Fibroblast of skin of right quadriceps (primary cell): ENCODE results near the gene PTX3.

Experiments used
- DNase-seq: peaks from one replicate; pipeline ENCODE4 v3.0.0-alpha.2; 2013

Gene PTX3

DNA sequence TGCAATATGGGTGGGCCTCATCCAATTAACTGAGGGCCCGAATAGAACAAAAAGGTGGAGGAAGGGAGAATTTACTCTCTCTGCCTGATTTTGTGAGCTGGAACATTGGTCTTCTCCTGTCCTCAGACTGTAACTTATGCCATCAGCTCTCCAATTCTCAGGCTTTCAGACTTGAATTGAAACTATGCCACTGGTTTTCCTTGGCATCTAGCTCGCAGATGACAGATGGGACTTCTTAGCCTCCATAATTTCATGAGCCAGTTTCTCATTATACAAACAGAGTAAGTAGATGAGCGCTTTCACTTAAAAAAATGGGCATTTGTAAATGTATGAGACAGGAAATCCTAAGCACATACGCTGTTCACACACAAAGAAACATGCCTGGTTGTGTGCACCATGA lies 8.7 kb upstream of the PTX3 start:
- no peak for DNase-seq

DNA sequence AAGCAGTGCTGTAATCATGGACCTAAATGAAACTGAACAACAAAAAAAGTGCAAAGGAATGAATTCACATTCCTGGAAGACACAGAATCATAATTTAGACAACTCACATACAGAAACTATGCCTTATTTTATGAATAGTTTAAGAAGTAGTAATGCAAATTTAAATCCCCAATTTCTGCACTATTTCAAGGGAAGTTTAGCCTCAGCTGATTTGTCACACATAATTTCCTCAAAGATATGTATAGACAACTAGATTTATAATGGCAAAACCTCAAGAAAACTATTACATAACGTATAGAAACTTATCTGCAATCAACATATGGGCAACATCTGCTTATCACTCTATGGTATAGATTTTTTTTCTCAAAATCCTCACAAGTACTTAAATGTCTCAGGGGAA lies 7.8 kb upstream of the PTX3 start:
- DNase-seq = peak; percentile 68

DNA sequence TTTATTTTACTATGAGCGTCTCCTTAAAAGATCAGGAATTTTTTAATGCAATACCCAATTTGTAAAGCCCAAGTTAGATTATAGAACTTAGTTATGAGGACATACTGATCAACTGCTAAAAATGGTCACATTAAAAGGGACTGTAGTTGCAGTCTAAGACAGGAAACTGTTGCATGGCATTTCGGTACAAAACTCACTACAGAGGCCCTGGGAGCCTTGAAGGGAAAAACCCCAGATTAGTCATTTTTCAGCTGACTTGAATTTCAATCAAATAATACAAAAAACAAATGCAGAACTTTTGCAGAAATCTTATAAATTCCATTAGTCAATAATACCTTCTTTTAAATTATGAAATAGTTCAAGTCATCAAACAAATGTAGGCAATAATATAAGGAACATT lies 6.9 kb upstream of the PTX3 start:
- peak; percentile 35 for DNase-seq

DNA sequence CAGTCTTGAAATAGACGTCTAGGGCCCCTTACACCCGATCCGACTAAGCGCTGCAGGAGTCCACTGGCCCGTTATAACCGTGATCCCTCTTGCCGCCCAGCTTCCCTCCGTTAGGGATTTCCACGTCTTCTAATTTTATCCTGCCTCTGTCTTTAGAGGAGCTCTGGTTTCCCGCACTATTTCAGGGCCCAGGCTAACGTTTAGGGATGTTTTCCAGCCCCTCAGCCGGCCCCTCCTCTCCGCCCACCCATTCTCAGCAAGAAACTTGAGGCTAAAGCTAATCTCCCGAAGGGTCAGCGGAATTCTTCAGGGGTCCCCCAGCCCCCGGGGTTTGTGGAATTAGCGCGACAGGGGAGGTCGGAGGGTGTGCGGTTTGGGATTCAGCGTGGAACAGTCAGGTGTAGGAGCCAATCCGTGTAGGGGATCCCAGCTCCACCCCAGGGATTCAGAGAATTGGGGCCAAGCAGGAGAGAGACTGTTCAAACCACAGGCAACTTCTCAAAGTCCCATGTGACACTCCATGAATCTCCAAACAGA lies 1.6 kb downstream of the PTX3 start:
- DNase-seq = no peak

DNA sequence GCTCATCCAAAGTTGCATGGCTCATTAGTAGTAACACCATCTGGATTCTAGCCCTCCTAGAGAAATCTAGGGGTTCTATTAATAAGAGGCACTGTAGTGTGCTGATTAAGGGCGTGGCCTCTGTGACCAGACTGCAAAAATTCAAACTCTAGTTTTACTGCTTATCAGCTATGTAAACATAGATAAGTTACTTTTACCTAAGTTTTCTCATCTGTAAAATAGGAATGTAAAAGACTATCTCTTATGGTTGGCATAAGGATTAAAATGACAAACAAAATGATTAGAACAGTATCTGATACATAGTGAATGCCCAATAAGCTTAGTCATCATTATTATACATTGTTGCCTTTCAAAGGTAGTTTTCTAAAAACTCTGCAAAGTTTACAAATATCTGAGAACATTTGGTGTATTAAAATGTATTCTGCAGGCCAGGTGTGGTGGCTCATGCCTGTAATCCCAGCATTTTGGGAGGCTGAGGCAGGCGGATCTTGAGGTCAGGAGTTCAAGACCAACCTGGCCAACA lies 4.5 kb downstream of the PTX3 start:
- DNase-seq = no peak

DNA sequence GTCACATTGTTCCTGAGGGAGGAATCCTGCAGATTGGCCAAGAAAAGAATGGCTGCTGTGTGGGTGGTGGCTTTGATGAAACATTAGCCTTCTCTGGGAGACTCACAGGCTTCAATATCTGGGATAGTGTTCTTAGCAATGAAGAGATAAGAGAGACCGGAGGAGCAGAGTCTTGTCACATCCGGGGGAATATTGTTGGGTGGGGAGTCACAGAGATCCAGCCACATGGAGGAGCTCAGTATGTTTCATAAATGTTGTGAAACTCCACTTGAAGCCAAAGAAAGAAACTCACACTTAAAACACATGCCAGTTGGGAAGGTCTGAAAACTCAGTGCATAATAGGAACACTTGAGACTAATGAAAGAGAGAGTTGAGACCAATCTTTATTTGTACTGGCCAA lies 6.1 kb downstream of the PTX3 start:
- no peak for DNase-seq

DNA sequence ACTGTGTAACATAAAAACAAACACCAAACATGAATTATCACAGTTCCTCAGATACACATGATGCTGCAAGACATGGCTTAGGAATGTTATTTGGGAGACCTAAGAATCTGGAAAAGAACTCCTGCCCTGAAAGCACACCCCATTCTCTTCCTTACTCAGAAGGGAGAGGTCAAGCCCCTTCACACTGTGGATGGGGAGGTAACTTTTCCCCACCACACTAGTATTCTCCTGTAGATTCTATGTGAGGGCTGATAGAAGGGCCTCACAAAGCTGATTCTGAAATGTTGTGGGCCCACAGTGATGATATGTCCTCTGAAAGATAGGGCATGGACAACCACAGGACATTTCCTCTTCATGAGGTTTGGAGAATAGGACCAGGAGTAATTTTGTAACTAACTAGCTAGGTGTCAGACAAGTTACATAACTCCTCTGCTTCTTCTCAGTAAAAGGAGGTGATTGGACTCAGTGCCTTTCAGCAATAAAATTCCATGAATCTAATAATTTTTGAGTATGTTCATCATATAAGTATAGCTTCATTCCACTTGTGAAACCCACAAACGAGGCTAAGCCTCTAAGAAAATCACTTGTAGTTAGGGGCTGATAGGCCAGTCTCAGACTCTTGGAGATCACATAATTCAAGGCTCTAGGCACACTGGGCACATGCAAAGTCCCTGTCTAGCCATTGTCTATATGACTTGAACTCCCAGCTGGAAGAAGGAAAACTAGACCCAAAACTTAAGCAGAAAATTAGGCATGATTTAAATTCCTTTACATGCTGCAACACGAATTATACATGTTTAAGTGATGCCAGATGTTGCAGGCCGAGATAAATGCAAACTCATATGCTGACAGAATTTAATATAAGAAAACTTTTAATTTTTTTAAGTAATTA lies 7.5 kb downstream of the PTX3 start:
- peak; percentile 72 for DNase-seq

DNA sequence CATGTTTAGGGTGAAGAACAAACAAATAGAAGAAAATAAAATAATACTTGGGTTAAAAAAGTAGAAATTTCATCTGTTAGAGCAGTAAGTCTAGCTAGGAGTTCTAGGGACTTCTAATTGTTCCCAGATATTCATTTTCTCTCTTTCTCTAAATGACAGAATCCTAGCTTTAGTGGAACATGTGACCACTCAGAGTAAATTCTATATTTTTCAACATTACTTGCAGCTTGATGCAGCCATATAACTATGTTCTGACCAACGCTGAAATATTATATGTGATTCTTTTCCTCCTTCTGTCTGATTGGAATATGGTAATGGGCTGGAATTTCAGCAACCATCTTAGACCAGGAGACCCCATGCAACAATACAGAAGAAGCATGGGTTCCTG lies 8.1 kb downstream of the PTX3 start:
- DNase-seq = no peak

DNA sequence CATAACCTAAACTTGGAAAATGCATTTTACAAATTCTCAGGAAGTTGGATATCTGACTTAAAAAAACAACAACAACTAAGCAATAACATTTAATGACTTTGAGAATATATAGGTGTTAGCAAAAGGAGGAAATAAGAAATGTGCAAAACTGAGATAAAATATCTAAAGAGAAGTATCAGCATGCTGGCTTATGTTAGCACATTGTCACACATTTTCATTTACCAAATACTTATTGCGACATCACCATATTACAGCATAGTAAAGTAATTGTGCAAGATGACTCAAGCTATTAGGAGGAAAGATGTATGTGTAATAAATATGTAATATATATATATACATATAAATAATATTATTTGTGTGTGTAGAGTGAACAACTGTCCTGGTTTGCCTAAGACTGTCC lies 9.2 kb downstream of the PTX3 start:
- DNase-seq = peak; percentile 75

DNA sequence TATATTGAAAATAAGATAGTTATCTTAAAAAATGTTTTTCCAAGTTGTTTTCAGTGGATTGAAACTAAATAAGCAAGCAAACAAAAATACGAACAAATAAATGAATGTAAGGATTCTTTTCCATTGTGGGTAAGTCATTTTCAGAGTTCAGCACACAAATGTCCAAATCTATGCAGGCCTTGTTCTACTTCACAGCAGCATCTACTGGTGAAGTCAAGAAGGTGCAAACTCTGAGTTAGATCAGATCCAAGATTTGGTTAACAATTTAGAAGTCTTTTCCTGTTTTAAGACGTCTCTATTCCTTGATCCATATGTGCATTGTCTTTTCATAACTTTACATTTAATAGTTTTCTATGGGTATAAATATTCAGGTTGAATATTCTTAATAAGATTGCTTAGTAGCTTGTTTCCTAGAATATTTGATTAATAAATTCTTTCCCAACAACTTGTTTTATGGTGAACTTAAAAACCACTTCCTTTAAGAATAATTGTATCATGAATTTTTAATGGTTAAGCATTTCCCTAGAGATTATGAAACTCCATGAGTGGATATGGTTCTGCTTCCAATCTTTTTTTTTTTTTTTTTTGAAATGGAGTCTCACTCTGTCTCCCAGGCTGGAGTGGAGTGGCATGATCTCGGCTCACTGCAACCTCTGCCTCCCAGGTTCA lies 10.5 kb downstream of the PTX3 start:
- peak; percentile 68 for DNase-seq

DNA sequence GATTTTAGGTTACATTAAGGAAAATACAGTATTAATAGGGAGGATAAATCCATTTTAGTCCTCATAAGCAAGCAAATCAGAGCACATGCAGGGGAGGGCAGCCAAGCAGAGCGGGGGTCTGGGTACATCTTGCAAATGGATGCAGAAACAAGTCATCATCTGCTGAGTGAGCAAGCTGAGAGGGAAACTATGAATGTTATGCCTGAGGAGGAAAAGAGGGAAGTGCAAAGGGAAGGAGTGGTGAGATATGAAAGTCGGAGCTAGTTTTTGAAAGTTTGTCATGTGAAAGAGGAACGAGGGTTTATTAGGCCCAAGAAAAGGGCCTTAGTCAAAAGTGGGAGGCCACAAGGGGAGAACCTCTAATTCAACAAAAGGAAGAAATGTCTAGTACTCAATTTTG lies 15.4 kb downstream of the PTX3 start:
- DNase-seq = no peak

DNA sequence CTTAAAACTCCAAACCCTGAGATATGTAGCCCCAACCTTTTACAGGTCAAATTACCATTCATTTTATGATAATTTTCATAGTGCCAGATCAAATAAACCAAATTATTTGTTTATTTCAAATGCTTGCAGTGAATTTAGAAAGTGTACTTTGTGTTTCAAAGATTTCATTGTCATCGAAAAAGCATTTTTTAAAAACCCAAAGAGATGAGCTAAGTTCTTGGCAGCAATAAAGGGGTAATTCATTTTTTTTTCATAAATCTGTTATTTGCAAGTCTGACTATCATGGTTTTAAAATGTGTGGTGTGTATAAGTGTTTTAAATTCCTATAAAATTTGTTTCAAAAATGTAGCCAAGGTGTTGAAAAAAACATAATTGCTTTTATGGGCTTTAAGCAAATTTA lies 17.2 kb downstream of the PTX3 start:
- DNase-seq = no peak

DNA sequence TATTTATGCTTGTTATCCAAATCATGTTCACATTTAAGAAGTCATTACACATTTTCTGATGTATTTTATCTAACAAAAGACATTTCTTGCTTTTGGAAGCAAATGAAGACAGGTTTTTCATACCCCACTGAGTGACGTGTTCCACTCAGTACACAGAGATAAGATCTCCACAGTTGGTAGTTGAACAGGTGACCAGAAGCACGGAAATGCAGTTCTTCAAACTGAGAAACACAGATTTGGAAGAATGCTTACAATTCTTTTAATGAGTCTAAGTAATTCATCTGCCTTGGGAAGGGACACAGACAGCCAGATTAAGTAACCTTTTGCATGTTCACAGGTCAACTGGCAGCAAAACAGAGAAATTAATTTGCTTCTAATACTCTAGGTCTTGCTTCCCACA lies 23.1 kb downstream of the PTX3 start:
- DNase-seq = no peak

DNA sequence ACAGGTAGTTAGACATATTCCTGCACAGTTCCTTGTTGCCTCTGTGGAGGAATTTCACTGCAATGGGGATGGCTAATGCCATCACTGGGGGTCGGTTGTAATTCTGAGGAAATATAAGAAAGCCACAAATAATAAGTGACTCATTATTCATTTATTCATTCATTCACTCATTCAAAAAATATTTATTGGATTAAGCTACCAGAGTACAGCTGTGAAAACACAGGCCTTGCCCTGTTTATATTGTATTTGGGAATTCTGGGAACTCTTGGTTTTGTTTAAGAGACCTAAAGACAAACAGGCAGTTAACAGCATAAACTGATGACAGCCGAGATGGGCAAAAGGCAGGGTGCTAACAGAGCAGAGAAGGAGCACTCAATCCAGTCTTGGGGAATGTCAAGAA lies 23.6 kb downstream of the PTX3 start:
- DNase-seq = peak; percentile 91

DNA sequence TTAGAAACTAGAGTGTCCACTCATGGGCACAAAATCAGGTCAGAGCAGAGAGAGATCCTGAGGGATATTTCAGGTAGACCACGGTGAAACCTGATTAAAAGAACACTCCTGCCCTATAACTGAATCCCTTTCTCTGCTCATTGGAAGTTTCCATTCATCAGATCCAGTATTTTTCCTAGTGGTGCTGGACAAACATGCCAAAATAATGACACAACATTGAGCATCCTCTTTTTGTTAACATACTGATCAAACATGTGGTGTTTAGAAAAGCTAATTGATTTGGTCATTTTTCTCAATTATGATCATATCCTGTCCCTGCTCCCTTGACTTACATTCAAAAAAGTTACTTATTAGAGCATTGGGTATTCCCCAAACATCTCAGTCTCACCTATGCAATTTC lies 27.2 kb downstream of the PTX3 start:
- no peak for DNase-seq

DNA sequence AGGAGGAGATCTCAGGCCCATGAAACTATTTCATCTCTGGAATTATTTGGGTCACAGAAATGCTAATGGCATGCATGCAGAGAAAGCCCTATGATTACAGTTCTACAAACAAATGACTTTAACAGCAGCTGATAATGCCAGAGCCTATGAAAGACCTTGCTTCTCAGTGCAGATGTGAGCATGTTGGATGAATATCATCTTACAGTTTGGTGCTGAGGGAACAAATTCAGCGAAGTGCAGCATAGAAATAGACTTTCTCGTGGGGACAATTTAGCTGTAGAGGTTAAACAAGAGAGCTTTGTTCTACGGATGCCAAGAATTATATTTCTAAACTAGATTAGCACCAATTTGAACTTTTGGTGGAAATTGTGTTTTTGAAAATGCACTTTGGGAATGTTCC lies 27.7 kb downstream of the PTX3 start:
- DNase-seq = no peak

DNA sequence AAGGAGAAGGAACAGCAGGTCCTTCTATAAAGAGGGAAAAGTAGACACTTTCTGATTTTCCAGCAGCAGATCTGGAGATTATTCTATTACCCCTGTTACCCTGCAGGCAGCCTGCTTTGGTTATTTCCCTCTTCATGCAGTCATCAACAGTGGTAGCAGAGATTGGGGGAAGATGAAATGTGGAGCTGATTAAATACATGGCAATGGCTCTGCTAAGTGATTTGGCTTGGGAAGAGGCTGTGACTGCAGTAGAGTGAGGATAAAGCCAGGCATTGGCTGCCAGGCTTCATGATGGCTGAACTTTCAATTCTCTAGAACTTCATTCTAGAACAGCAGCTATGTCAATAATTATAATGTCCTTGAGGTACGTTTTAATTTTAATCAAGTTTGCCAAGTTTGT lies 29.1 kb downstream of the PTX3 start:
- DNase-seq = no peak

DNA sequence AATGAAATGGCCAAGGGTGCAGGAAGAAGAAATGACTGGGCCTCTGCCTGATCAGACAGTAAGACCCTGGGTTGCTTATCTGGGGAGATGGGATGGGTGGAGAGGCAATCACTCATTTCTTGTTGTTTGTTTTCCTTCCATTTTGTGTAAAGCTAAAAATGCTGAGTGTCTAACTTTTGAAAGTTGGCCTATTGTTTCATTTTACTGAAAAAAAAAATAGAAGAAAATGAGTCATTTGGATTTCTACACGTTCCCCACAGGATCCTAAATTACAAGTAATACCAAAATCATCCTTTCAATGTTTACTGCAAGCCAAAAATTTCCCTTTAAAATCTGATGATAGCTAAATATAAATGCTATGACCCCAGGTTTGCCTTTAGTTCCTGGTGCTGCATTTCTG lies 30.6 kb downstream of the PTX3 start:
- no peak for DNase-seq

DNA sequence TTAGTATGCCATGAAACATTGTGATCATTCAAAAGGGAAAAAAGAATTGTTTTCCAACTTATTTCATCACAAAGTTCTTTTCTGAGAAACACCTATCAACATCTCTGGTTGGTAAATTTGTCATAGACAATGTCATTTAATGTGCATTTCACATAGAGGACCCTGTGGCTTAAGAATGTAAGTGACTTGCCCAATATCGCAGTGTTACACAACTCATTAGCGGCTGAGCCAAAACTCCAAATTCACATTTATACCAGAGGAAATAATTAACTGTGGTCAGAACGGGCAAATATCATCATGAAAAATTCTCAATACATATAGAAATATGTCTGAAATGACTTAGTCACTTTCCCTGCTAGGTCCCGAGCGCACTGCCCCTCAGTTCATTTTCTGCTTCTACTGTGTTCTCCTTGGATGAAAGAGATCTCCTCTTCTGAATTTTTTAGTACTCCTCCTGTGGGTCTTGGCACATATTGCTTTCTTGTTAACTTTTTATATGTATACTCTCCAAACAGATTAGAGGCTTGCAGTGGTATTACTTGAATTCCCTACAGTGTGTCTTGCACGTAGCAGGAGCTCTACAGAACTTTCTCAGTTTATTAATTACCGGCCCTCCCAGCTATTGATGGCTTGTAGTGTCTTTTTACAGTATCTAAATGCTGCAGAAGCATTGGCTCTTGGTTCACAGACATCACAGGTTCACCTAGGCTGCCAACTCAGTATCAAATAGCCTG lies 33.1 kb downstream of the PTX3 start:
- DNase-seq = no peak

DNA sequence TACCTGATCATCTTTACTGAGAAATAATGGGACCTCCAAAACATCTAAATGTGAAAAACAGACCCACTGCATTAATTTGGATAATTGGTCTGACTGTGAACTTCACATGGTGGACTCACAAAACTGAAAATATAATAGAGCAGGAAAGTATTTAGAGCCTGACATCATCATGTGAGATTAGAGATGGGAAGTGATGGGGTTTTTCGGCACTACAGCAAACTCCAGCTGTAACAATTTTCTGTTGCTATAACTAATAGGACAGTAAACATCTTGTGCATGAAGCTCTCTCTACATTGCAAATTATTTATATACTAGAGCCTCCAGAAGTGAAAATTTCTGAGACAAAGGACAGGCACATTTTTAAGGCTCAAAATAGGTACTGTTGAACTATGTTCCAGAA lies 34.4 kb downstream of the PTX3 start:
- DNase-seq = no peak

DNA sequence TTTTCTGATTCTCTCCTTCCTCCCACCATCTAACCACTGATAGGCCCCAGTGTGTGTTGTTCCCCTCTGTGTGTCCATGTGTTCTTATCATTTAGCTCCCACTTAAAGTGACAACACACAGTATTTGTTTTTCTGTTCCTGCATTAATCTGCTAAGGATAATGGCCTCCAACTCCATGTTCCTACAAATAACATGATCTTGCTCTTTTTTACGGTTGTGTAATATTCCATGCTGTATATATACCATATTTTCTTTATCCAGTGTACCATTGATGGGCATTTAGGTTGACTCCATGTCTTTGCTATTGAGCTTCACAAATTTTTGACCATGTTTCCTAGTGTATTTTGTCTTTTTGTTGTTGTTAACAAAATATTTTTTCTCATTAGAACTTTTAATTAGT lies 36.0 kb downstream of the PTX3 start:
- no peak for DNase-seq

DNA sequence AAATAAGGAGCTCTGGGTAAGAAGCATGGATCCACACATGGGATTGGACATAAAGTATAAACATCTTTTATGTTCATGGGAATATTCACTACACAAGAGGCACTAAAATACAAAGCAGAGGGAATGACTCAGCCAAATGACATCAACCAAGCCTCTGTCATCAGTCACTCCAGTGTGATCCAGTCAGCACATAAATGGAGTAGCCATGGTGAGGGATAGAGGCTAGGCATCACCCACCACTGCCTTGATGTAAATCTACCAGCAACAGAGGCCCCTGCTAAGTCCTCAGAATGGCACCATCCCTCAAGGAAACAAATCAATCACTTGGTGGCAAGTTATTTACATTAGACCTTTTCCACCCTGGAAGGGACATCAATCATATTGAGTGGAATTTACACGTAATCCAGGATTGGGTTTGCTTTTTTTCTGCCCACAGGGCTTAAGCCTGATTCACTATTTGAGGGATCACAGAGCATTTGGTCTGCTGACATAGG lies 39.3 kb downstream of the PTX3 start:
- DNase-seq = peak; percentile 73

DNA sequence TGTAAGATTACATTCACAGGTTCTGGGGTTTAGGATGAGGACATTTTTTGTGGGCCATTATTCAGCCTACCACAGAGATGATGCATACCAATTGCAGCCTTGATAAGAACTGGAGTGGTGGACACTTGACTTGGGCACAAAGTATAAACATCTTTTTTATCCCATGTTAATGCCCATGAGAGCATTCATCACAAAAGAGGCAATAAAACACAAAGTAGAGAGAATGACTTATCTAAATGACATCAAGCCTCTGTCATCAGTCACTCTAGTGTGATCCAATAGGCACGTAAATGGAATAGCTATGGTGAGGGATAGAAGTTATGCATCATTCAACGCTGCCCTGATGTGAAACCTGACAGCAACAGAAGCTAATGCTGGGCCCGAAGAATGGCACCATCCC lies 40.8 kb downstream of the PTX3 start:
- DNase-seq = peak; percentile 23
